GM21360 (cell line): ENCODE results near the gene MIS18BP1.
"Not testable (repeated sequence)": the region's sequence is repeated elsewhere in the genome, so short reads cannot be mapped to it uniquely, and the experiment has no call there.

Source experiments
- ATAC-seq: cut with Tn5 transposase; IDR thresholded peaks from one replicate; pipeline ENCODE4 v1.9.1; 2021; ENCODE audit warnings: mild to moderate bottlenecking, moderate library complexity; ENCODE audit not compliant: unreplicated experiment

The MIS18BP1 gene

DNA sequence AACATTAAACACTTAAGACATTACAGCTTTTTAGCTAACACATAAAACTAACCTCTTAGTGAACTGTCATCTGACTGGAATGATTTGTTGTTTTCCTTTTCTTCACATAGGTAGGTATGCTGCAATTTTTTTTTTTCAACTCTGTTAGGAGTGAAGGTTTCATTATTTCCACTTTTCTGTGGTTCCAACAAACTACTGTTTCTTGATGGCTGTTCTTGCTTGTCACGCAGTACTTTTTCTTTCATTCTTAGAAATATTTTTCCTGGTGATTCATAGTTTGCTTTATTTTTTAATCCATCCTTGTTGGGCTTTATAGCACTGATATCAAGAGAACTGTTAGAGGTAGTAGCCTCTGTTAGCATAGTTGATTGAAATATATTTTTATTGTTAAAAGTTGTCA is 6.3 kb downstream of the MIS18BP1 start:
- ATAC-seq = no peak

DNA sequence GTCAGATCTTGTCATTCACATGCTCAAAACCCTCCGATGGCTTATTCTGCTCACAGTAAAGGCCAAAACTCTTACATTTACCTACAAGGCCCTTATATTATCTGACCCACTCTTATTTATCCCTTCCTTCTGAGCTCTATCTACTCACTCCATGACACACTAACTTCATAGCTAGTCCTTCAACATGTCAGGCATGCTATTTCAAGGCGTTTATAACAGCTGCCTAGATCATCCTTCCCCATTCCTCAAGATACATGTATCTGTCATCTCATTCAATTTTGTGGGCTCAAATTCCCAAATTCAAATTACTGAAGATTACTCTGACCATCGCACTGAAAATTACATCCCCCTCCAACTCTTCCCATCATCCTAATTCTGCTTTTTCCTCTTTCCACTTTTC is 6.9 kb downstream of the MIS18BP1 start:
- no peak for ATAC-seq

DNA sequence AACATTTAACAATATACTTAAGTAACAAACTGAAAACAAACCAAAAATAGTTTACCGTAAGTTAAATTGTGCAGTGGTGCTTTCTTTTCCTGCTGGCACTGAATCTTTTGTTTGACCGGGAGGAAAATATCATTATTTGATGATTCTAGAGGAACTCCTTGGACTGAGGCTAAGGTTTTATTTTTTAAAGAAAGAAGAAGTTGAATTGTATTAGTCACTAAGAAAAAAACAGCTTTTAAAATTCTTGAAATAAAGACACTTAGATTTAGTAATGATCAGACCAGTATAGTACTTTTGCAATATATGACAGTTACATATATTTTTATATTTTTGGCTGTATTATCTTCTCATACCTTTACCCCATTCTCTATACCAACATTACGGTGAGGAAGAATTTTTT is 10.3 kb downstream of the MIS18BP1 start:
- ATAC-seq = no peak

DNA sequence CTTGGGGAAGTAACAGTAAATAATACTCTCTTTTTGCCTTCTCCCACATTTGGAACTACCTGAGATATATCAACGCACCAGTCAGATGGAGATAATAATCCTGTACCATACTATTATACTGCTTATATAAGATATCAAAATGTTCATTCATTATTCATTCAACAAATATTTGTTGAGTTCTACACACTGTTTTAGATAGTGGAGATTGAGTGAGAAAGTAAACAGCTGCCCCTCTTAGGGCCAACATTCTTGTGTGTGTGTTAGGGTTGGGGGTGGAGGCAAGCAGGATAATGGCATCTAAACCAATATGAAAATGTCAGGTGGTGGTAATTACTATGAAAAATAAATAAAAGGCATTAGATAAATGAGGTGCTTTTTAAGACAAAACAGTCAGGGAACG is 14.0 kb downstream of the MIS18BP1 start:
- no peak for ATAC-seq

DNA sequence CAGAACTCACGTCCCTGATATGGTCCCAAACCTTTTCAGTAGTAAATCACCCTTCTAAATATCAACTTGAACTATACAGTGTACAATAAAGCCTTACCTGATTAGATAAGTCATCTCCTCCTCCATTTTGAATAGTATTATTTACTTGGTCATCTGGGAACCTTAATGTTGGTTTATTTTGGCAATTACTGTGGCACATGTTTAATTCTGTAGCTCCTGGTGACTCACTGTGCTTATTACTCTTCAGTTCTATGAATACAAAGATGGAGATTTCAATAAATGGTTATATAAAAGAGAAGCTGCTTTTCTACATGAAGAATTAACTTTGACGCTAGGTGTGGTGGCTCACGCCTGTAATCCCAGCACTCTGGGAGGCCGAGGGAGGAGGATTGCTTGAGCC is 25.4 kb downstream of the MIS18BP1 start:
- ATAC-seq = no peak

DNA sequence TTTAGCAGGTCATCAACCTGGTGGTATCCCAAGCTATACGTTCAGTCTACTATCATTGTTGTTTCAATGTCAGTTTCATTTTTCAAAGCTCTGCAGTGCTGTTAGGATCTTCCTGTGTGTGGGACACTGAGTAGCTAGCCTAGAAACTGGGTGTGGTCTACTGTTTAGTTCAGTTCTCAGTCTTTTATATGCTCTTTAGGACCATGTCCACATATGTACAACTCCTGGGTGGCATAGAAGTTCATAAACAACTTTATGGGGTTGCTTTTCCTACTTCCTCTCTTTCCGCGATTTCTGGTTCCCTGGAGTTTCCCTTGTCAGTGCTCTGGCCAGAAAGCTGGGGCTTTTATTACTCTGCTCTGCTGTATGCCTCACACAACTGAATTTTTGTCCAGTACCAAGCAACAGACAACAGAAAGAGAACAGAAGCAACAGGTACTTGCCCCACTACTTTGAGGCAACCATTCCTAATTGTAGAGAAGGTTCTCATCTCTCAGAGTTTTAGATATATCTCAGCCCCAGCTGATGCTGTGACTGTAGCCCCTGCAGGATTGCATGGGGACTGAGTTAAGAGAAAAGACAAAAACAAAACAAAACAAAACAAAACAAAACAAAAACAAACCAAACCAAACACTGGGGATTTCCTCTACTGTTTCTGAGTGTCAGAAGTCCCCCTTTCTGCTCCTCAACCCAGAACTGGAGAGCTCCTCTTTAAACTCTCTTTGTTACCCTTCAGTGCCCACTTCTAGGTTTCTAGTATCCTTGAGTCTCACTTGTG is 30.3 kb downstream of the MIS18BP1 start:
- ATAC-seq = no peak

DNA sequence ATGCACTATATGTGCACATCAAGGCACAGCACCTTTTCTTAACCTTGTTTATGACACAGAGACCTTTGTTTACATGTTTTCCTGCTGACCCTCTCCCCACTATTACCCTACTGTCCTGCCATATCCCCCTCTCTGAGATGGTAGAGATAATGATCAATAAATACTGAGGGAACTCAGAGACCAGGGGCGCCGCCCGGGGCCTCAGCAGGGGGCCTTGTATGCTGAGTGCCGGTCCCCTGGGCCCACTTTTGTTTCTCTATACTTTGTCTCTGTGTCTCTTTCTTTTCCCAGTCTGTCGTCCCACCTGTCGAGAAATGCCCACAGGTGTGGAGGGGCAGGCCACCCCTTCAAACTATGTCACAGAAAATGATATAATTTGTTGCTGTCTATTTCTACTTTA is 38.7 kb downstream of the MIS18BP1 start:
- not testable (repeated sequence) for ATAC-seq

DNA sequence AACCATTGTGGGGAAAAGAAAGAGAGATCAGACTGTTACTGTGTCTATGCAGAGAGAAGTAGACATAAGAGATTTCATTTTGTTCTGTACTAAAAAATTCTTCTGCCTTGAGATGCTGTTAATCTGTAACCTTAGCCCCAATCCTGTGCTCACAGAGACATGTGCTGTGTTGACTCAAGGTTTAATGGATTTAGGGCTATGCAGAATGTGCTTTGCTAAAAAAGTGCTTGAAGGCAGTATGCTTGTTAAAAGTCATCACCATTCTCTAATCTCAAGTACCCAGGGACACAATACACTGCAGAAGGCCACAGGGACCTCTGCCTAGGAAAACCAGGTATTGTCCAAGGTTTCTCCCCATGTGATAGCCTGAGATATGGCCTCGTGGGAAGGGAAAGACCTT is 39.3 kb downstream of the MIS18BP1 start:
- not testable (repeated sequence) for ATAC-seq

DNA sequence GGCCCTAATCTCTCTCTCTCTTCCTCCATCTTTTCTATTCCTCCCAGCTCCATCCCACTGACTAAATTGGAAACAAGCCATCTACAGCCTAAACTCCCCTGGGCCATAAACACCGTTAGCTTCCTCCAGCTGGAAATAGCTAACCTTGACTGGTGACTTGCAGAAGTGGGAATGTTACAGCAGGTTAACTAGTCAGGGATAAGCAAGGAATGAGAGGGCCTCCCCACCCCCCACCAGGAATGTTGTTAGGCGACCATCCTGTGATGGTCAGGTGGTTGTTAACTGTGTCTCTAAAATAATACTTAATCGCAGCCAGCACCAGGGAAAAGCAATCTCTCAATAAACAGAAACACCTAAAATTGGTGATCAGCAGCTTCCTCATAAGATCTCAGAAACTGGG is 40.8 kb downstream of the MIS18BP1 start:
- no peak for ATAC-seq

DNA sequence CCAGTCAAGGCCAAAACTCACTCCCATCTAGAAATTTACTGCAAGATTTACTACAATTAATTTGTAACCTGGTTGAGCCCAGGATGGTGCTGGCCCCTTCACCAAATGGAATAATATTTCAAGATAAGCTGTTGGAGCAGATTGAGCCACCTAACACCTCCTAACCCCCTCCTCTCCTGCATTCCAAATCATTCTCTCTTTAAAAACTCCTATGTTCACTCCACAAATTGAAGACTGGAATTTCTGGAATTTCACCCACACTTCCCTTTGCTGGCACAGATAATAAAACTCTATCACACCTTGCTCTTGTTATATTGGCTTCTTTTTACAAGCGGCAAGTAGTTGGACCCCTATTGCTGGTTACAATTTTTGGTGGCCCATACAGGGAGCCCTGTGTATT is 41.7 kb downstream of the MIS18BP1 start:
- ATAC-seq = no peak

DNA sequence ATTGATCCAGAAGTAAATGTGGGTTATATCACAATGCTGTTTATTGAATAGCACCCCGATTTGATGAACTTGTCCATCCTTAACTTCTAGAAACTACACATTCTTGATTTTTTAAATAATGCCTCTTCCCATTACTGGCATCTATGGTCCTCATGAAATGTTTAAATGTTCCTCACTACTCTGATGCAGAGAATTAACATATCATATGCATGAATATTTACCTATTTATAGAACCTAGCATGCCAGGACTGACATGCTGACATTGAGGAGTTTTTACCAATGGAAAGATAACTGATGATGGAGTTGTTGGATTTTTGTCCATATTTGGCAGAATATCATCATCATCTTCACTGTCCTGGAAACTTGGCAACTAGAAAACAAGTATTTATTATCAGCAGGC is 42.8 kb downstream of the MIS18BP1 start:
- ATAC-seq = no peak

DNA sequence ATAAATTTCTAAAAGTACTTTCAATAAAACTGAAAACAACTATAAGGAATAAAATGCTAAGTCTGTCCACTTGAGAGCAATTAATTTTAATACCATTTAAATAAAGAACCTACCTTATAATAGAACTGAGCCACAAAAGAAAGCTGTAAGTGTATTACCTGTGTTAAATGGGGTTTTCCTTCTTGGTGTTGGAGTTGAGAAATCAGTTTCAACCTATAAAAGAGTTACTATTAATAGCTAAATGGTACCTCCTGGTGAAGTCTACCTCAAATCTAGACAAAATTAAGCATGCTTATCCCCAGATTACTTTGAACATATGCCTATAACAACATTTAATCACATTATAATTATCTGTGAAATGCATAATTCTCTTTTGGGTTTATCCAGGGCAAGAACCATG is 48.8 kb downstream of the MIS18BP1 start:
- no peak for ATAC-seq

DNA sequence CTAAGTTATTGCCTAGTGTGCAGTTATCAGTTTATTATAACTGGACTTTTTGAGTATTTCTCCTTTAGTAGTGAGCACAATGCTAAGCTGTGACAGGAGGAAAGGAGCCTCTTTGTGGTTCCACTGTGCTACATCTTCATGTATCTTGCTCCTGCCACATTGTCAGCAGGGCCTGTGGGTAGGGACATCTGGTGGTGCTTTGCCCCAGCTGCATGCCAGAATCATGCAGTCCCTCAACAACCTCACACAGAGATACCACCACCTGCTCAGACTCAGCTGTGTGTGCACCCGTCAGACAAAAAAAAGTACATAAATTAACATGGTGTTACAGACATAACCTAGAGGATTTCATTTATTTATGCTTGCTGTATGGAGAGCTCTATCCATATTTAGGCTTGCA is 51.1 kb downstream of the MIS18BP1 start:
- no peak for ATAC-seq

DNA sequence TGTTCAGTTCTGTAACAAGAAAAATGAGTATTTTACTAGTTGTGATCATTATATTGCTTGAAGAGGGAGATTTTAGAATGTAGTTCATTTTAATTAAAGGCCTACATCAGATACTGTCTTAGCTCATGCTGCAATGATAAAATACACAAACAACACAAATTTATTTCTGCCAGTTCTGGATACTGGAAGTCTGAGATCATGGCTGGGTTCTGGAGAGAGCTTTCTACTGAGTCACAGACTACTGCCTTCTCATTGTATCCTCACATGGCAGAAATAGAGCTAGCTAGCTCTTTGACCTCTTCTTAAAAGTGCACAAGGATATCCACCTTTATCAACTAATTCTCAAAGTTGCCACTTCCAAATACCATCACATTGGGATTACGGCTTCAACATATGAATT is 53.8 kb downstream of the MIS18BP1 start:
- ATAC-seq = no peak

DNA sequence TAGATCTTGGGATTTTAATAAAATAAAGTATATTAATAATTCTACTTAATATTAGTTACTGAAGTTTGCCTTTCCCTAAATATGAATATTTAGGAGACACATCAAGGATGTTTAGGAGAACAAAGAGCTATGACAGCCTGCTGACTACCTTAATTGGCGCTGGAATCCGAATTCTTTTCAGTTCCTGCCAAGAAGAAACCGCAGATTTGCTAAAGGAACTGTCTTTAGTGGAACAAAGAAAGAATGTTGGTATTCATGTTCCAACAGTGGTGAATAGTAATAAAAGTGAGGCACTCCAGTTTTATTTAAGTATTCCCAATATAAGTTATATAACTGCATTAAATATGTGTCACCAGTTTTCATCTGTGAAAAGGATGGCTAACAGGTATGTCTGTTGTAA is 54.5 kb downstream of the MIS18BP1 start:
- ATAC-seq = no peak

DNA sequence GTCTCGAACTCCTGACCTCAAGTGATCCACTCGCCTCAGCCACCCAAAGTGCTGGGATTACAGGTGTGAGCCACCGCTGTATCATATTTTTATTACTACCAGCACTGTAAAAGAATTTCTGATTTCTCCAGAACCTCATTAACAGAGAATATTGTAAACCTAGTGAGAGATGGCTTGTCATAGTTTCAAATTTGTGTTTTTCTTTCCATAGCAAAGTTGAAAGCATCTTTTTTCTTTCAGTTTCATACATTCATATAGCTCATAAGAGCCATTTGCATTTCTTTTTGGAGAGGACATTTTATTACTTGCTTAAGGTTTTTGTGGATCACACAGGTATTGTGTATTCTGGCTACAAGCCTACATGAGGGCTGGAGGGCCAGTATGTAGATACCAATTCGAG is 58.0 kb downstream of the MIS18BP1 start:
- ATAC-seq = no peak

DNA sequence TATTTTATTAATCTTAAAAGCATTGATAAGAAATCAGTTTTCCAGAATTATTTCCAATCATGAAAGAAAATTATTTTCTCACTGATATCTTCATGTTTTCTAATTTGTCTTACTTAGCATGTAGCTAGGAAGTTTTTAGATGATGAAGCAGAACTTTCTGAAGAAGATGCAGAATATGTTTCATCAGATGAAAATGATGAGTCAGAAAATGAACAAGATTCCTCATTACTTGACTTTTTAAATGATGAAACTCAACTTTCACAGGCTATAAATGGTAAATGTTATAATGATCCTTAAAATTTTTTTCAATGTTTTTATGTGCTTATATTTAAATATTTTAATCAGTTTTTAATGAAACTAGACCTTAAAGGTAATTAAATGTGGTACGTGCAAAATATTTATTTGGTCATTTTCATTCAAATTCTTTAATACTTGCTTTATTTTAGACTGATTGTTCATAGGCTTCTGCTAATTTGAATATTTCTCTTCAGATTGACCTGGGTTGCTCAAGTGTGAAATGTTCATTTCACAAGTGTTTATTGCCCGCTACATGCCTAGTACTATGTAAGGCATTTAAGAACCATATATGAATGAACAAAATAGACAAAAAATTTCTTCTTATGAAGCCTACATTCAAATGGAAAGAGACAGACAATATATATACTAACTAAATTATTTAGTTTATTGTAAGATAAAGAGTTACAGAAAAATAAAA is 67.7 kb downstream of the MIS18BP1 start:
- ATAC-seq = no peak

DNA sequence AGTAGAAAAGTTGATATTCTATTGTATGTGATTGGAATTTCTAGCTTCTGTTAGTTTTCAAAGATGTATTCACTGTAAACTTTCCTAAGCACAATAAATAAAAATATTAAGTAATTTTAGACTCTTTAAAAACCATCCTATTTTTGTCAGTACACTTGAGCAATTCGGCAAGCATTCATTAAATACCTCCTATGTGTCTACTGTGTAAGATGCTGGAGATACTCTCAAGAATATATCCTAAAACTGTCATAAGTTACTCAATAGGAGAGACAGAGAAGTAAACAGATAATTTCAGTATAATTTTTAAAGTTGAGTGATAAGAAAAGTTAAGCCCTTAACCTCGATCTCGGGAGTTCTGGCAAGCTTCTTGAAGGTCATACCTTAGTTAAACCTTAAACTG is 71.2 kb downstream of the MIS18BP1 start:
- no peak for ATAC-seq

DNA sequence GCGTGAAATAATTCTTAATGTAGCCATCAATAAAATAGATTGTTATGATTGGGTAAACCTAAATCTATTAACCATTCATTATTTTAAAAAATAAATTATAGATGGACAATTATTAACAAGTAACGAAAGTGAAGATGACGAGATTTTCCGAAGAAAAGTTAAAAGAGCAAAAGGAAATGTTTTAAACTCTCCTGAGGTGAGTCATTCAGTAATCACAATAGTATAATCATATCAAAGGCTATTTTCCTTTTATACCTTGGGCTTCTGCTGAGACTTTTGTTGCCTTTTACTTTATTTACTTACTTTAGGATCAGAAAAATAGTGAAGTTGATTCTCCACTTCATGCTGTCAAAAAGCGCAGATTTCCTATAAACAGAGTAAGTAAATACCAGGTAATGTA is 71.7 kb downstream of the MIS18BP1 start:
- no peak for ATAC-seq

DNA sequence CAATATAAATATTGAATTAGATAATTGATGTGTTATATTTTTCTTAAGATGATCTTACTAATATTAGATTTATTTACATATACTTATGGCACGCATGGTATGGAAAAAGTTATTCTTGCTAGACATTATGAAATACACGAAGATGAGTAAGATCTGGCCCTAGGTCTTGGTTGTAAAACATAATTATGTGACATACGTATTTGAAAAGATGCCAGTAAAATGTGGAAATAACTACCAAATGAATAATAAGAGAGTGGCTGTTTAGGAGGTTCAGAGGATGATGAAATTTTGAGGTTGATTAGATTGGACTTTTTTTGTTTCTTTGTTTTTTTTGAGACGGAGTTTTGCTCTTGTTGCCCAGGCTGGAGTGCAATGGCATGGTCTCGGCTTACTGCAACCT is 75.9 kb downstream of the MIS18BP1 start:
- ATAC-seq = no peak

DNA sequence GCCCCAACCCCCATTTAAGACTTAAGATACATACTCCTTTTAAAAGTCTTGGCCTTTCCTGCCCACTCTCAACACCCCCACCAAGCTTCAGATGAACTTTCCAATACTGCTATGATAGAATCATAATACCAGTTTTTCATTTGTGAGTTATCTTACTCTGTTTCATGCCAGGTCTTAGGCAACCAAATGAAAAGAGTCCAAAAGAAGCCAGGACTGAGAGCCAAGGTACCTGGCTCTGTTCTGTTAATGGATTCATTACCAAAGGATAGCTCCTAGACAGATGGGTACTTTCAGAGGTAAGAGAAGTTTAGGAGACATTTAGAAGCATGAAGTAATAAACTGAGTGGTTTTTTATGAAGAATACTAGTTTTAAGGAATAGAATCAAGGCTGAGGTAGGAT is 83.1 kb downstream of the MIS18BP1 start:
- no peak for ATAC-seq

DNA sequence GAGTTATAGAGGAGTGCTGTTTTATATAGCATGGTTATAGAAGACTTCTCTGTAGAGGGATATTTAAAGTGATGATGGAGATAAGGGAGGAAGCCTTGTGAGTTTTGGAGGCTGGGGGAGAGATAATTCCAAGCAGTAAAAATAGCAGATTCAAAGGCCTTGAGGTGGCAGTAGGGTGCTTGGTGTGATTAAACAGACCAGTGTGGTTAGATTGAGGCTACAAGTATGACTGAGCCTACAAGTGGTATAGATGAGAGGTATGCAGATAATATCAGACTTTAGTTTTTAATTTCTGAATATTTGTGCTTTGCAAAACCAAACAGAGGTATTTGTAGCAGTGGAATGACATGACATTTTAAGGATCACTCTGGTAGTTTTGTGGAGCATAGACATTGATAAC is 96.9 kb downstream of the MIS18BP1 start:
- no peak for ATAC-seq
